Activated CD4-positive, alpha-beta memory T cell treated with anti-CD3 and anti-CD28 coated beads, Interleukin-2, amount 10 ng/mL, durations not matched to agents 7 days and 5 days (primary cell): Measurements from ENCODE around the gene WDFY3. TPM values are rescaled to one million over a fixed set of nuclear protein-coding genes. Genes with fewer than 3 reads are reported as not detected.

Experiments used
- CTCF ChIA-PET: fragments of 350-600 bp; sonication (Branson Sonifier 250); formaldehyde crosslinking; loops from one replicate; lab custom pipeline; 2021; ENCODE audit warnings: antibody characterized with exemption, inconsistent platforms; lab: Charles Lee
- POLR2A ChIA-PET: fragments of 350-600 bp; sonication (Branson Sonifier 250); formaldehyde crosslinking; loops from one replicate; lab custom pipeline; 2021; ENCODE audit warnings: antibody characterized with exemption; lab: Charles Lee
- DNase-seq: peaks from one replicate; pipeline ENCODE4 v3.0.0-alpha.2; 2020
- H3K27ac Mint-ChIP-seq: one replicate; pipeline ENCODE4 v1.8.0; 2021; ENCODE audit warnings: mild to moderate bottlenecking, mixed read lengths
- H3K27me3 Mint-ChIP-seq: one replicate; pipeline ENCODE4 v1.8.0; 2021; ENCODE audit warnings: mixed read lengths
- H3K36me3 Mint-ChIP-seq: one replicate; pipeline ENCODE4 v1.8.0; 2021; ENCODE audit warnings: low read depth, mixed read lengths
- H3K4me1 Mint-ChIP-seq: one replicate; pipeline ENCODE4 v1.8.0; 2021; ENCODE audit warnings: mixed read lengths
- H3K4me3 Mint-ChIP-seq: one replicate; pipeline ENCODE4 v1.8.0; 2021; ENCODE audit warnings: mild to moderate bottlenecking, mixed read lengths
- H3K9me3 Mint-ChIP-seq: one replicate; pipeline ENCODE4 v1.8.0; 2021; ENCODE audit warnings: mixed read lengths
- total RNA-seq, 2 experiments: library from RNA; stranded (reverse); gene quantifications; one replicate each; pipeline ENCODE4 v1.2.3, GENCODE V29; 2021

The WDFY3 gene
- total RNA-seq, 2 experiments from 2014 or later, result 1.4 to 1.5 TPM

DNA sequence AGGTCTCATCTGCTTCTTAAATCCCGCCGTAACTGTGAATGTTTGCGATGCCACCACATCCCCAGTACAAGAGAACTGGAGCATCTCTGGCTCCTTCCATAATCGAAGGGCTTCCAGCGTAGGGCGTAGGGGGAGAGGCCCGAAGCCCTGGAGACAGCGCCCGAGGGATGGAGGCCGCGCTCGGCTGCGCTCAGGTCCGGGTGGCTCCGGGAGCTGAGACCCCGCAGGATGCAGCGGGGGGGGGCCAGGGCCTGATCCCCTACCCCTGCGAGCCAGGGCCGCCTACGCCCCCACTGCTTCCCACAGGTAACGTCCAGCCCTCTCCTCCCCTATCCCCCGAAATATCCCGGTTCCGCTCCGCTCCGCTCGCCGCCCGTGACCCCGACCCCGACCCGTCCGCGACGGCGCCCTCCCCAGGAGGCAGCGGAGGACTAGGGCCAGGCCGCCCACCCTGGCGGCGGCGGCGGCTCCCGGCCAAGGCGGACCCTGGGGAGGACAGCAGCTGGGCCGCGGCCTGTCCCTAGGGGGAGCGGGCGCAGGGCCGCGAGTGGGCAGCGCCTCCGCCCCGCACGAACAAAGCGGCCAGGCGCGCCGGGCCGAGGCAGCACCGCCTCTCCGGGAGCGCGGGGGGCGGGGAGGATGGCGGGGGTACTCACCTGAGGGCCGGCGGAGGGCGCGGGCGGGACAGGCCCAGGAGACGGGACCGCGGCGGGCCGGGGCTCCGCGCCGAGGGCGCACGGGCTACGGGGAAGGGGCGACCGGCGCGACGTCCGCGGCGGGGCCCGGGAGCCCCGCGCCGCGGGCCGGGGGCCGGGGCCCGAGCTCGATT, 723 bp downstream of the WDFY3 start:
- H3K36me3 Mint-ChIP-seq, result peaks cover 3% of the 10 kb centered on the region
- H3K4me3 Mint-ChIP-seq, result peak overlapping the region; percentile 30
- no peak for DNase-seq
- no peak overlapping the region for H3K27ac Mint-ChIP-seq
- peaks cover 42% of the 10 kb centered on the region for H3K27me3 Mint-ChIP-seq
- ChIA-PET CTCF (no interaction called here), POLR2A (no interaction called here)
- H3K9me3 Mint-ChIP-seq, result no peaks in the 10 kb centered on the region
- peaks cover 12% of the 10 kb centered on the region for H3K4me1 Mint-ChIP-seq

DNA sequence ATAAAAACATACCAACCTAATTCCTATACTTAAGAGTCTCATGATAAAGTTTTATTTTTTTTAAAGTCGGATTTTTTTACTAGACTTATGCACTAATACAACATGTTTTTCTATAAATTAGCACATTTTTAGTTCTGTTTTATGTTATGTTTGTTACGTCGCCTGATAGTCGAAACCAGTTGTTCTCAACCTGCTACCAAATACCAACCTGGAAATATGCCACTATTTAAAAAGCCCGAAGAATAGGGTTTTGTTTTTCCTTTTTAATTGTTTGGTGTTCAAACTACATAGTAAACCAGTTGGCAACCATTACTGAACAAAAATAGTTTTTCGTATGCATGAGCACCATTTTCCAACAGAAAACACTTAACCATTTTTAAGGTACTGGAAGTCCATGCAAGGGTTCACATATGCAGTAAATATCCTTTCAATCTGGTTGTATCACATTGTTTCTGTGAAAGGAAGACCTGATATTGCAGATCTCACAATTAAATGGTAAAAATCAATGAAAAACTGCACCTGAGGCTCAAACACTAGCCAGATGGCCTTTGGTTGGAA, 1.4 kb downstream of the WDFY3 start:
- ChIA-PET CTCF (no interaction called here), POLR2A (no interaction called here)

DNA sequence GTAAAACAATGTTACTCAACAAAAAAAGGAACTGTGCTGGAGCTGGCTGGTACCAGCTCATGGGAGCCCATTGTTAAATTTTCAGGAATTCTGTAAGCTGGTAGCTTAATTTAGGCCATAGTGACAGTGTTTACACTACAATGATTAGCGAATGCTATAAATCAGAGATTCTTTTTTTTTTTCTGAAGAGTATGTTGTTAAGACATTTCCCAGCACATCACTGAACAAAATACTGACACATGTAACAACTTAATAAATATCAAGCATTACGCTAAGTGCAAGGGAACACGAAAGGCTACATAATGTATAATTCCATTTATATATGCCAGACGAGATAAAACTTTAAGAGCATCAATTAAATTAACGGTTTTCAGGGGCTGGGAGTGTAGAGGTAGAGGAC, 4.4 kb downstream of the WDFY3 start:
- Mint-ChIP-seq H3K4me3 (no peak overlapping the region), H3K27ac (no peak overlapping the region), H3K4me1 (peaks cover 9% of the 10 kb centered on the region), H3K9me3 (no peaks in the 10 kb centered on the region), H3K27me3 (peaks cover 22% of the 10 kb centered on the region), H3K36me3 (peaks cover 3% of the 10 kb centered on the region)
- ChIA-PET CTCF (no interaction called here), POLR2A (no interaction called here)
- no peak for DNase-seq

More for the DNA sequence above, 1.4 kb downstream of the WDFY3 start:
- no peak overlapping the region for H3K27ac Mint-ChIP-seq
- peaks cover 42% of the 10 kb centered on the region for H3K27me3 Mint-ChIP-seq
- no peaks in the 10 kb centered on the region for H3K9me3 Mint-ChIP-seq
- peaks cover 12% of the 10 kb centered on the region for H3K4me1 Mint-ChIP-seq
- DNase-seq, result no peak
- H3K4me3 Mint-ChIP-seq, result peak overlapping the region; percentile 30
- H3K36me3 Mint-ChIP-seq, result peaks cover 3% of the 10 kb centered on the region

DNA sequence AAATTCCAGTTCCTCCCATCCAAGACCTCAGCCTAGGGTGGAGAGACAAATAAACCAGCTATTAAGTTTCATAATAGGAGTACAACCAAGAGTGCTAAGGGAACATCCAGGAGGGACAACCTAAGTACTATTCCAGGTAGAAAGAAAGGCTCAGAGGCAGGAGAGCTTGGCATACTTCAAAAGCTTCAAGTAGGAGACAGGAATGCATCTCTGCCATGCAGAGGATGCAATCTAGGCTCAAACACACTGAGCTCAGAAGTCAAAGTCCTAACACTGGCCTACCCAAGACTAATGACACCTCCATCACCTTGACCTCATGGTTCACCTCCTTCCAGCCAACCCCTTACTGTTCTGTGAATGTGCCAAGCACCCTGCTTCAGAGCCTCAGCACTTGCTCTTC, 8.1 kb downstream of the WDFY3 start:
- H3K27me3 Mint-ChIP-seq, result peaks cover under 1% of the 10 kb centered on the region
- ChIA-PET POLR2A (no interaction called here), CTCF (interaction anchor here (1.4 kb wide), 1 partner anchor 12 kb away, joined by 4 read pairs; no protein-coding TSS in a partner anchor)
- no peaks in the 10 kb centered on the region for H3K36me3 Mint-ChIP-seq
- H3K9me3 Mint-ChIP-seq, result no peaks in the 10 kb centered on the region
- no peaks in the 10 kb centered on the region for H3K4me1 Mint-ChIP-seq
- H3K27ac Mint-ChIP-seq, result no peak overlapping the region
- no peak for DNase-seq
- H3K4me3 Mint-ChIP-seq, result no peak overlapping the region

DNA sequence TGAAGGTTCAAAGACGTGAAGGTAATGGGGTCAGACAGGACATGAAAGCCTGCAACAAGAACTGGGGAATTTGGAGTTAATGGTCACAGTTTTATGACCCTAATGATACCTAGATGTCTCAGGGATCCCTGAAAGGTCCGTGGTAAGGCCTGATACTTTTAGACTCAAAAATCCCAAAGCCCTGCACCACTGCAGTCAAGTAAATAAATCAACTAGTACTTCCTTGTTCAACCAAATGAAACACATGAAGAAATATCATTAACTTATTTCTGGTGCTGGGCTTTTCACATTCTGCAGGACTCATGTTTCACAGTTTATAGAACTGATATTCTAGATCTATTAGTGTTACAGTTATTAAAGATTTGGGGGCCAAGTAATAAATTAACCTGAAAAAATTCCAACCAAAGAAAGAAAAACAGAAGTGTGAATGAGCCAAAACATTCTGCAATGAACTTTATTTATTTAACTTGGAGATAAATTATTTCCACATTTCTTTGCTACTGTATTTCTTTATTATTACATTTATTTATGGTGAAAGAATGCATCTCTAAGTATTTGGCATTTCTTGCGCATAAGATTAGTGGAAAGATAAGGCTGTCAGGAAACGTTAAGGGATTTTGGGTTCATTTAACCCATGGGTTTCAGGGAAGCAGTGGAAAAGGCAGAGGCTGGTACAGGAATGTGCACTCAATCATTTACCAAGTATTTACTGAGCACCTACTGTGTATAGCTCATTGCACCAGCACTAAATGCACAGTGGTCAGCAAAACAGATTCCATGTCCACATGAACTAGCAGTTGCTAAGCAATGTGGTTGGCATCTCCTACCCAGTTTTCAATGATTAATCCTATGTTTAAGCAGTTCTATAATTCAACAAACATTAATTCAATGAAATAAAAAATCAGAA, 8.7 kb downstream of the WDFY3 start:
- no peak overlapping the region for H3K4me3 Mint-ChIP-seq
- DNase-seq, result no peak
- H3K9me3 Mint-ChIP-seq, result no peaks in the 10 kb centered on the region
- H3K36me3 Mint-ChIP-seq, result no peaks in the 10 kb centered on the region
- POLR2A ChIA-PET, result no interaction called here
- no peak overlapping the region for H3K27ac Mint-ChIP-seq
- no peaks in the 10 kb centered on the region for H3K4me1 Mint-ChIP-seq
- CTCF ChIA-PET, result interaction anchor here (1.4 kb wide), 1 partner anchor 13 kb away, joined by 4 read pairs; no protein-coding TSS in a partner anchor
- no peaks in the 10 kb centered on the region for H3K27me3 Mint-ChIP-seq

DNA sequence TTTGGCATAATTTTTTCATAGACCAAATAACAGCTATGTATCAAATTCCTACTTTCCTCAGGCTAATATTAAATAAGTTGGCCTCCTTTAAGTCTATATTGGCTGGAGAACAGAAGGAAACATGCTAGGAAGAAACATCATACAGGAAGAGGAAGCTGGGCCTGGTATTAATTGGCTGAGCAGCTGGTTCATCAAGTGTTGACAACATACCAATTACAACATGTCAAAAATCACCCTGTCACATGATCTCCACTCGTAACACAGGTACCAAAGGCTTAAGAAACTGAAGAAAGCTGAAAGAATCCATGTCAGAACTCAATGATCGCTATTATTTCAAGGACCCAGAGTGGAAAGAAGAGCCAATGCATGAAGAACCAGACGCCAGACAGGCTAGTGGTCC, 10.5 kb downstream of the WDFY3 start:
- Mint-ChIP-seq H3K27me3 (no peaks in the 10 kb centered on the region), H3K4me3 (no peak overlapping the region), H3K27ac (no peak overlapping the region), H3K36me3 (no peaks in the 10 kb centered on the region), H3K9me3 (no peaks in the 10 kb centered on the region), H3K4me1 (no peaks in the 10 kb centered on the region)
- CTCF ChIA-PET, result no interaction called here
- POLR2A ChIA-PET, result no interaction called here
- DNase-seq, result no peak

DNA sequence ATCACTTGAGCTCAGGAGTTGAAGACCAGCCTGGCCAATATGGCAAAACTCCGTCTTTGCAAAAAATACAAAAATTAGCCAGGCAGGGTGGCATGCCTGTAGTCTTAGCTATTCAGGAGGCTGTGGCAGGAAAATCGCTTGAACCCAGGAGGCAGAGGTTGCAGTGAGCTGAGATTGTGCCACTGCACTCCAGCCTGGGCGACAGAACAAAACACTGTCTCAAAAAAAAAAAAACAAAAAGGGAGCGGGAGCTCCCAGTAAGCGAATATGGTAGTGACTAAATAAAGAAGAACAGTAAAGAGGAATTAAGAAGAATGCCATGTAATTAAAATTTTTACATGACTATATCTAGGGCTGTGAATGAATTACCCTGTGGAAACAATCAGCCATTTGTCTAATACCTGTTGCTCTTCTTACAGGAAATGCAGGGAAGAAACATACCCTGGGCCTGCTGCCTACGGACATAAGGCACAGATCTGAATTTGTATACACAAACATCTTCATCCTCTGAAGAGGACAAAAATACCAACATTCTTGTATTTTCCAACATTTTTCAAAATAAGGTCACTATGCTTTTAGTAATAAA, 11.4 kb downstream of the WDFY3 start:
- Mint-ChIP-seq H3K27me3 (no peaks in the 10 kb centered on the region), H3K9me3 (no peaks in the 10 kb centered on the region), H3K27ac (no peak overlapping the region), H3K4me1 (no peaks in the 10 kb centered on the region), H3K36me3 (no peaks in the 10 kb centered on the region), H3K4me3 (no peak overlapping the region)
- ChIA-PET CTCF (interaction anchor here (0.7 kb wide), 1 partner anchor 1699 kb away, joined by 4 read pairs; no protein-coding TSS in a partner anchor), POLR2A (no interaction called here)
- DNase-seq, result no peak

DNA sequence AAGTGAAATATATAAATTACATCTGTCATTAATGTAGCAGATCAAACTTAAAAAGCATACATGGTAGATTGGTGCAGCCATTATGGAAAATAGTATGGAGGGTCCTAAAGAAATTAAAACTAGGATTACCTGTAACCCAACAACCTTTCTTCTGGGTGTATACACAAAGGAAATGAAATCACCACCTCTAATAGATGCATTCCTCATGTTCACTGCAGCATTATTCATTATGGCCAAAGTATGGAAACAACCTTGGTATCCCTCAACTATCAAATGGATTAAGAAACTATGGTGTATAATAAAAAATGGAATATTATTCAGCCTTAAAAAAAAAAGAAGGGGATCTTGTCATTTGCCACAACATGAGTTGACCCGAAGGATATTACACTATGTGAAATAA, 13.7 kb downstream of the WDFY3 start:
- no peaks in the 10 kb centered on the region for H3K4me1 Mint-ChIP-seq
- CTCF ChIA-PET, result no interaction called here
- H3K27me3 Mint-ChIP-seq, result no peaks in the 10 kb centered on the region
- no peaks in the 10 kb centered on the region for H3K9me3 Mint-ChIP-seq
- H3K27ac Mint-ChIP-seq, result no peak overlapping the region
- no peak overlapping the region for H3K4me3 Mint-ChIP-seq
- DNase-seq, result no peak
- POLR2A ChIA-PET, result no interaction called here
- no peaks in the 10 kb centered on the region for H3K36me3 Mint-ChIP-seq

DNA sequence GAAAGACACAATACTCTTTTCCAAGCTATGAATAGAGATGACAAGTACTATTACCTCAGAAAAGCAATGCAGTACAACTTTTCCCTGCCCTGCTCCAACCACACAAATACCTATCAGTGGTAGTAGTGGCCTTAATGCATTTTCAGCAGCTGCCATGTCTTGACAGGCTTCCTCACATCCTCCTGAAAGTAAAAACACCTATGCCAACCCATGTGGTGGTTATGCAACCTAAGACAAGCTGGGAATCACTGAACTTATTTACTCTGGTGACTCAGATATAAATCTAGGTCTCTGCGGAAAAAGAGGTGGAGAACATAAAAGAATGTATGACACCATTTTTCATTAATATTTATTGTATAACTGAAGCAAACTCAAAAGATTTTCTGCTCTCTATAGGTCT, 14.5 kb downstream of the WDFY3 start:
- Mint-ChIP-seq H3K4me3 (no peak overlapping the region), H3K36me3 (no peaks in the 10 kb centered on the region), H3K9me3 (no peaks in the 10 kb centered on the region), H3K27ac (no peak overlapping the region), H3K27me3 (no peaks in the 10 kb centered on the region), H3K4me1 (no peaks in the 10 kb centered on the region)
- DNase-seq, result no peak
- CTCF ChIA-PET, result no interaction called here
- POLR2A ChIA-PET, result no interaction called here

DNA sequence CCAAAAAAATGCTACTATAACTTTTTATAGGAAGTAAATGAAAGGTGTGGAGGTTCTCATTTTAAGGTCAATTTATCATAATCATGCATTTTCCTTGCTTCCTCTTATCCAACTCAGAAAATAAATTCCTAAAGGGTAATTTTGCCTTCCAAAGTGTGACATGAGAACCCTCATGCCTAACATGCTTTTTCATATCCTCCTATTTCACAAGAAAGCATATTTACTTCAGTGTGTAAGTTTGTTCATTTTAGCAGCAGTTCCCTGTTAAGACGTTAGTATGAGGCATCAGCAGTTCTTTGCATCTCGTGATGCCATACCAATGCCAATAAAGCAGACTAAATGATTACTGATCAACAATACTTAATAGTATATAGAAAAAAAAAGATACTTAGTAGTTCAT, 18.4 kb downstream of the WDFY3 start:
- Mint-ChIP-seq H3K36me3 (no peaks in the 10 kb centered on the region), H3K27me3 (no peaks in the 10 kb centered on the region), H3K9me3 (no peaks in the 10 kb centered on the region), H3K4me1 (no peaks in the 10 kb centered on the region), H3K27ac (no peak overlapping the region), H3K4me3 (no peak overlapping the region)
- ChIA-PET POLR2A (interaction anchor here (0.6 kb wide), 1 partner anchor 747 kb away, joined by 3 read pairs; no protein-coding TSS in a partner anchor), CTCF (no interaction called here)
- DNase-seq, result no peak

DNA sequence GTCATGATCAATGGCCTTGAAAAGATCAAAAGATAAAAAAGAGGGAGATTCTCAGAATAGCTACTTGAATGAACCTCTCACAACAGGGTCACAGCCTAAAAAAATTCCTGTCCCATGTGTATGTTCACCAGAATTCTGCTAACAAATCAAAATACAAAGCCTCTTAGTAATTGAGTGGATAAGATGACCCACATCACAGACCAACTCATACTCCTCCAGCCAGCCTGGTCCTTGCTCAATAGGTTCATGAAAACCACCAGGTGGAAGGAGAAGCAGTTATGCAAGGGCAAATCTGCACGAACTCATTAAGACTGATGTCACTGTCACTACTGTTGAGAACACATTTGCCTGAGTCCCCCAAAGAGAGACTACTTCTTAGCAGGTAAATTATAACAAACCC, 21.5 kb downstream of the WDFY3 start:
- H3K9me3 Mint-ChIP-seq, result peaks cover 9% of the 10 kb centered on the region
- no peaks in the 10 kb centered on the region for H3K4me1 Mint-ChIP-seq

DNA sequence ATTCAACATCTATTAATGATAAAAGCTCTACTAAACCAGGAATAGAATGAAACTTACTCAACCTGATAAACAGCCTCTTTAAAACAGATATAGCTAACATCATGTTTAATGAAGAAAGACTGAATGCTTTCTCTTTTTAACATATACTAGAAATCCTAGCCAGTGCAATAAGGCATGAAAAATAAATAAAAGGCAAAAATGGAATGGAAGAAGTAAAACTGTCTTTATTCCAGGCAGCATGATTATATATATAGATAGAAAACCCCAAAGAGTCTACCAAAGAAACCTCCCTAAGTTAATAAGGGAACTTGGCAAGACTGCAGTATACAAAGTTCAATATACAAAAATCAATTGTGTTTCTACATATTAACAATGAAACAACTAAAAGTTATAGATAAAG, 25.5 kb downstream of the WDFY3 start:
- ChIA-PET CTCF (no interaction called here), POLR2A (no interaction called here)
- Mint-ChIP-seq H3K4me3 (no peak overlapping the region), H3K27ac (no peak overlapping the region), H3K4me1 (no peaks in the 10 kb centered on the region), H3K27me3 (no peaks in the 10 kb centered on the region), H3K9me3 (peaks cover 11% of the 10 kb centered on the region), H3K36me3 (no peaks in the 10 kb centered on the region)
- no peak for DNase-seq

More for the DNA sequence above, 21.5 kb downstream of the WDFY3 start:
- H3K36me3 Mint-ChIP-seq, result no peaks in the 10 kb centered on the region
- H3K27me3 Mint-ChIP-seq, result no peaks in the 10 kb centered on the region
- no peak overlapping the region for H3K27ac Mint-ChIP-seq
- DNase-seq, result no peak
- ChIA-PET POLR2A (no interaction called here), CTCF (no interaction called here)
- H3K4me3 Mint-ChIP-seq, result no peak overlapping the region

DNA sequence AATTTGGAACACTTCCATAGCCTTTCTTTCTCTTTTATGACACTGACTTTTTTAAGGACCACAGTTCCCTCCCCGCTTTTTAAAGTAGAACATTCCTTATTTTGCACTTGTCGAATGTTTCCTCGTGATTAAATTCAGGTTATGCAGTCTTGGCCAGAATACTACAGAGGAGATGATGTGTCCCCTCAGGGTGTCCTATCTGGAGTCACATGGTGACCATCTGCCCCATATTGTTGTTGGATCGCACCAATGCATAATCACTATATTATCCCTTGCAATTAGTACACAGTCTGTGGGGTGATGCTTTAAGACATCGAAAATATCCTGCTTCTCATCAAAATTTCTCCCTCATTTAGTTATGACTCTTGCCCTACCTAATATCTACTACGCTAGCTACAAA, 27.4 kb downstream of the WDFY3 start:
- H3K36me3 Mint-ChIP-seq, result no peaks in the 10 kb centered on the region
- H3K27me3 Mint-ChIP-seq, result no peaks in the 10 kb centered on the region
- H3K9me3 Mint-ChIP-seq, result peaks cover 11% of the 10 kb centered on the region
- no peak overlapping the region for H3K4me3 Mint-ChIP-seq
- DNase-seq, result no peak
- ChIA-PET CTCF (no interaction called here), POLR2A (no interaction called here)
- H3K4me1 Mint-ChIP-seq, result no peaks in the 10 kb centered on the region
- H3K27ac Mint-ChIP-seq, result no peak overlapping the region
